GM10248 (cell line): ENCODE results near the gene NUDCD3.

ENCODE experiments used
- CTCF ChIA-PET: fragments of 300-600 bp; sonication (Branson Sonifier 250); formaldehyde crosslinking; extraction: SDS; loops from one replicate; lab custom pipeline; 2021; ENCODE audit warnings: antibody characterized with exemption; lab: Yijun Ruan, JAX
- POLR2A ChIA-PET: fragments of 350-650 bp; sonication (Branson Sonifier 250); formaldehyde crosslinking; extraction: SDS; loops from one replicate; lab custom pipeline; 2020; ENCODE audit warnings: antibody characterized with exemption; lab: Yijun Ruan, JAX
- DNase-seq: peaks from one replicate; pipeline ENCODE4 v3.0.0; 2012; ENCODE audit errors: extremely low spot score
- TF ChIP-seq, protein P1 (sequence below): IDR thresholded peaks from 2 replicates; pipeline ENCODE4 v1.5.1; 2012; ENCODE audit warnings: mild to moderate bottlenecking, low read depth; ENCODE audit errors: extremely low read depth, missing control alignments, control extremely low read depth

The NUDCD3 gene

GRCh38 chr7:44536090-44536489, 45.6 kb upstream of the NUDCD3 start:
- DNase-seq, result peak; percentile 8
- POLR2A ChIA-PET, result no interaction called here
- CTCF ChIA-PET, result interaction anchor here (1.5 to 8.2 kb wide), 6 partner anchors 9 to 295 kb away, joined by 4 to 53 read pairs (median 20); no protein-coding TSS in a partner anchor

GRCh38 chr7:44535348-44536064, 45.0 kb upstream of the NUDCD3 start:
- POLR2A ChIA-PET, result no interaction called here
- CTCF ChIA-PET, result interaction anchor here (1.0 to 8.2 kb wide), 21 partner anchors 10 to 294 kb away, joined by 3 to 53 read pairs (median 6); no protein-coding TSS in a partner anchor
- TF ChIP-seq, protein P1, sequence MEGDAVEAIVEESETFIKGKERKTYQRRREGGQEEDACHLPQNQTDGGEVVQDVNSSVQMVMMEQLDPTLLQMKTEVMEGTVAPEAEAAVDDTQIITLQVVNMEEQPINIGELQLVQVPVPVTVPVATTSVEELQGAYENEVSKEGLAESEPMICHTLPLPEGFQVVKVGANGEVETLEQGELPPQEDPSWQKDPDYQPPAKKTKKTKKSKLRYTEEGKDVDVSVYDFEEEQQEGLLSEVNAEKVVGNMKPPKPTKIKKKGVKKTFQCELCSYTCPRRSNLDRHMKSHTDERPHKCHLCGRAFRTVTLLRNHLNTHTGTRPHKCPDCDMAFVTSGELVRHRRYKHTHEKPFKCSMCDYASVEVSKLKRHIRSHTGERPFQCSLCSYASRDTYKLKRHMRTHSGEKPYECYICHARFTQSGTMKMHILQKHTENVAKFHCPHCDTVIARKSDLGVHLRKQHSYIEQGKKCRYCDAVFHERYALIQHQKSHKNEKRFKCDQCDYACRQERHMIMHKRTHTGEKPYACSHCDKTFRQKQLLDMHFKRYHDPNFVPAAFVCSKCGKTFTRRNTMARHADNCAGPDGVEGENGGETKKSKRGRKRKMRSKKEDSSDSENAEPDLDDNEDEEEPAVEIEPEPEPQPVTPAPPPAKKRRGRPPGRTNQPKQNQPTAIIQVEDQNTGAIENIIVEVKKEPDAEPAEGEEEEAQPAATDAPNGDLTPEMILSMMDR, result no peak
- peak; percentile 8 for DNase-seq

More at GRCh38 chr7:44536090-44536489, 45.6 kb upstream of the NUDCD3 start:
- TF ChIP-seq, protein P1, result no peak

- ChIA-PET CTCF (interaction anchor here (1.0 to 8.2 kb wide), 34 partner anchors 10 to 437 kb away, joined by 3 to 53 read pairs (median 4); partner anchors contain the start of gene YKT6), POLR2A (no interaction called here)
- TF ChIP-seq, protein P1, result peak; percentile 44
- DNase-seq, result peak; percentile 86
These were observed 44.0 kb upstream of the NUDCD3 start for GRCh38 chr7:44534501-44534900.

DNA sequence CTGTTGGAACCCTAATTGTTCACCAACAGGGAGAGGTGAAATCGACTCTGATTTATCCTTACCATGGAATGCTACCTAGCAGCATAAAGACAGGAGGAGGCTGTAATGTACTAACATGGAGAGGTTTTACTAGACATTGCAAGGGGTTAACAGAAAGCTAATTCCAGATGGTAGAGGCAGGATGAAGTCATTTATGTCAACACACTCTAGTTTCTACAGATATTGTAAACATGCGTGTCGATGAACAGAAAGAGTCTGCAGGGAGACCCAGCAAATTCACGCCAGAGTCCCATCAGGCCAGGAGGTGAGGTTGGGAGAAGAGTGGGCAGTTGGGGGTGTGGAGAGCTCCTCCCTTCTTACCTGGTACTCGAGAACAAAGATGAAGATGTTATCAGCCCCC, 43.6 kb upstream of the NUDCD3 start:
- ChIA-PET CTCF (interaction anchor here (1.0 to 8.2 kb wide), 30 partner anchors 10 to 437 kb away, joined by 3 to 53 read pairs (median 4); partner anchors contain the start of gene YKT6), POLR2A (no interaction called here)
- TF ChIP-seq, protein P1, result no peak
- no peak for DNase-seq

DNA sequence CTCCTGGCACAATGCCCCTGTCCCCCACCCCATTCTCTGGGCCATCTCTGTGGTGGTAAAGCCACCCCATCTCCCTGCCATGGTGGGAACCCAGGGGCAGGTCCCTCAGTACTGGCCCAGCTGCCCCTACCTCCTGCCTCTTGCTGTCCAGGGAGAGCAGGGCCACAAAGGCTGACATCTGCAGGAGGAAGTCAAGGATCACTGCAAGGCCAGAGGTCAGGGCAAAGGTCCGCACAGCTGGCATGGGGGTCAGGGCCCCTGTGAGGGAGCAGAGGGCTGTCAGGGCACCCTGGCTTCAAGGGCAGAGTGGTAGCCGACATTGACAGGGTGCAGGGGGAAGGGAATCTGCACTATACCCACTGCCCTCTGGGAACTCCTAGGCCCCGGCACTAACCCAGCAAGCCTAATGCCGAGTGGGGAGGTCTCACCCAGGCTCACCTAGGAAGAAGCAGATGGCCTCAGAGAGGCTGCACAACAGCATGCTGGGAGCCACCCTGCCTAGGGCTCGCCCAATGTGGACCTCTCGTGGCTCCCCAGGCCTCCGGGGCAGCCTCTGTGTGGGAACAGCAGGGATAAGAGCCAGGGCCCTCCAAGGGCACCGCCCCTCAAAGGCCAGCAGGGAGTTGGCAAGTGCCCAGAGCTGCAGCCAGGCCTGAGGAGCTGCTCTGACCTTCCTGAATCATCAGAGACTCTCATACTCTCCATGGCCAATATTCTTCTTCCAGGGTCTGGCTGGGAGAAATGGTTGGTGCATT, 43.0 kb upstream of the NUDCD3 start:
- TF ChIP-seq, protein P1, result no peak
- POLR2A ChIA-PET, result no interaction called here
- peak; percentile 17 for DNase-seq
- CTCF ChIA-PET, result interaction anchor here (1.0 to 8.2 kb wide), 13 partner anchors 12 to 292 kb away, joined by 3 to 53 read pairs (median 5); no protein-coding TSS in a partner anchor

DNA sequence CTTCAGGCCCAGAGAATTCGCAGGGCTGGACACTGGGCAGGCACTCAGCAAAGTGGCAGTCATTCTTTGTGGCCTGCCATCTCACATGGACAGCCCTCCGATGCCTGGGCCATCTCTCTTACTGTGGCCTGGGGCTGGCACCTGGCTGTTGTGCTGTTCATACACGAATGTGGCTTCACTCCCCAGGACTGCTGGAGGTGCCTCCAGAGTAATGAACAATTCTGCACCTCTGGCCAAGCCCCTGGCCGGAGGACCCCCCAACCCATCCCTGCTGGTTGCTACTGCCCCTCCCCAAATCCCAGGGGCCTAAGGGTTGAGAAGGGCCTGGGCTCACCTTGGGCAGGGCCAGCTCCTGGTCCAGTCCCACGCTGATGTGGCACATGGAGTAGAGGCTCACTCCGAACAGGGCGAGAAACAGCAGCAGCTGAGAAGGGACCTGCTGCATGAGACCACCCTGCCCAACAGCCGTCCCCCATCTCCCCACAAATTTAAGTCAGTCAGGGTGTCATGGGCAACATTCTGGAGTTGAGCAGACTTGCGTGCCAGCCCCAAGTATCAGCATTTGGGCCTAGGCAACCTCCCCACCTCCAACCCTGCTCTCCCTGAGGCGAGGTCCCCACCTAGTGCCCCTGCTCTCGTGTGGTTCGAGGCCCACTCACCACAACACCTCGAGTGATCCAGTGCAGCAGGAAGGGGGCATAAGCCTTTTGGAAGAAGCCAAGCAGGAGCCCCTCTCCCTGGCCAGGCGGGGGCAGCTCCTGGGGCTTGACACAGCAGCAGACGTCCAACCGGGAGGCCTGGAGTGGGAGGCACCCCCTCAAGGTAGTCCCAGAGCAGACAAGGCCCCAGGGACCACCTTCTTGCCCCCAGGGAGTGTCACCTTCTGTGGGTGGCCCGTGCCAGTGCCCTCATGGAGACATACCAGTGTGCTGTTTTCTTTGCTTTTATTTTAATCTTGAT, 41.2 kb upstream of the NUDCD3 start:
- ChIA-PET CTCF (interaction anchor here (1.4 to 8.2 kb wide), 2 partner anchors 14 to 33 kb away, joined by 4 to 53 read pairs; no protein-coding TSS in a partner anchor), POLR2A (no interaction called here)
- peak; percentile 10 for DNase-seq
- TF ChIP-seq, protein P1, result no peak
